MM.1S (cell line): ENCODE results near the gene GCFC2.

Experiments
- DNase-seq: peaks from one replicate; pipeline ENCODE4 v3.0.0-alpha.2; 2015
- H2AFZ ChIP-seq: fragments of 300-600 bp; sonication (generic); 2 replicates; pipeline ENCODE4 v1.6.0; 2016; ENCODE audit warnings: antibody characterized with exemption, low read length
- H3F3A ChIP-seq: fragments of 300-600 bp; sonication (generic); 2 replicates; pipeline ENCODE4 v1.6.1; 2016; ENCODE audit warnings: mild to moderate bottlenecking, antibody characterized with exemption, low read length, moderate library complexity, mixed read lengths; ENCODE audit not compliant: insufficient read depth
- H3K27ac ChIP-seq: fragments of 300-600 bp; sonication (generic); 2 replicates; pipeline ENCODE4 v1.5.1; 2016; ENCODE audit warnings: mild to moderate bottlenecking, low read length
- H3K27me3 ChIP-seq: fragments of 300-600 bp; sonication (generic); replicated peaks from 2 replicates; pipeline ENCODE4 v1.6.0; 2016; ENCODE audit warnings: low read length; ENCODE audit not compliant: insufficient read depth
- H3K36me3 ChIP-seq: fragments of 300-600 bp; sonication (generic); replicated peaks from 2 replicates; pipeline ENCODE4 v1.6.1; 2016; ENCODE audit warnings: mild to moderate bottlenecking, low read length, mixed read lengths; ENCODE audit not compliant: insufficient read depth
- H3K4me1 ChIP-seq: fragments of 300-600 bp; sonication (generic); 2 replicates; pipeline ENCODE4 v1.6.1; 2016; ENCODE audit warnings: low read length, mixed read lengths
- H3K4me2 ChIP-seq: fragments of 300-600 bp; sonication (generic); 2 replicates; pipeline ENCODE4 v1.6.0; 2016; ENCODE audit warnings: low read depth, low read length
- H3K4me3 ChIP-seq: fragments of 300-600 bp; sonication (generic); 2 replicates; pipeline ENCODE4 v1.5.1; 2016; ENCODE audit warnings: low read length, mixed read lengths
- H3K79me2 ChIP-seq: fragments of 300-600 bp; sonication (generic); 2 replicates; pipeline ENCODE4 v1.6.1; 2016; ENCODE audit warnings: mixed run types, low read length, mixed read lengths
- H3K9ac ChIP-seq: fragments of 300-600 bp; sonication (generic); 2 replicates; pipeline ENCODE4 v1.6.1; 2016; ENCODE audit warnings: low read length, mixed read lengths
- H3K9me2 ChIP-seq: fragments of 300-600 bp; sonication (generic); replicated peaks from 2 replicates; pipeline ENCODE4 v1.6.1; 2016; ENCODE audit warnings: mild to moderate bottlenecking, low read length, mixed read lengths; ENCODE audit not compliant: insufficient read depth
- H3K9me3 ChIP-seq: fragments of 300-600 bp; sonication (generic); replicated peaks from 2 replicates; pipeline ENCODE4 v1.6.1; 2016; ENCODE audit warnings: mild to moderate bottlenecking, low read length, mixed read lengths; ENCODE audit not compliant: insufficient read depth
- H4K20me1 ChIP-seq: fragments of 300-600 bp; sonication (generic); 2 replicates; pipeline ENCODE4 v1.6.1; 2016; ENCODE audit warnings: mild to moderate bottlenecking, low read length, moderate library complexity, mixed read lengths; ENCODE audit not compliant: insufficient read depth
- CTCF ChIP-seq: fragments of 300-600 bp; sonication (generic); IDR thresholded peaks from 2 replicates; pipeline ENCODE4 v1.5.1; 2016; ENCODE audit warnings: antibody characterized with exemption, low read length, mixed read lengths
- EZH2 ChIP-seq: fragments of 300-600 bp; sonication (generic); optimal IDR thresholded peaks from 2 replicates; pipeline ENCODE3; 2017; ENCODE audit warnings: low read depth, mild to moderate bottlenecking, antibody characterized with exemption, low read length, mixed read lengths
- EZH2phosphoT487 ChIP-seq: fragments of 300-600 bp; sonication (generic); IDR thresholded peaks from 2 replicates; pipeline ENCODE4 v1.6.1; 2018; ENCODE audit warnings: antibody characterized with exemption, low read length

Gene GCFC2

GRCh38 chr2:75710577-75711253 is at the start of gene GCFC2:
GCFC2 (minus strand) TSS chr2:75710915; CDS start chr2:75710855, 60 bp downstream.
- Histone ChIP-seq H3K27me3 (no peaks in the 10 kb centered on the region), H3K9ac (peak within 1 kb of the TSS; percentile 77), H4K20me1 (no peaks in the 10 kb centered on the region), H3K36me3 (no peaks in the 10 kb centered on the region), H3K4me2 (peak within 1 kb of the TSS; percentile 84), H3F3A (peaks cover 13% of the 10 kb centered on the region; the same call in 1 of the 2 replicates), H3K4me3 (peak within 1 kb of the TSS; percentile 78), H3K4me1 (peaks cover 5% of the 10 kb centered on the region; the same call in 1 of the 2 replicates), H2AFZ (peak within 1 kb of the TSS; percentile 86), H3K9me3 (no peaks in the 10 kb centered on the region), H3K79me2 (no peaks in the 10 kb centered on the region), H3K27ac (peak within 1 kb of the TSS; percentile 85), H3K9me2 (no peaks in the 10 kb centered on the region)
- DNase-seq, result peak; percentile 84
- no peak for TF ChIP-seq EZH2phosphoT487
- TF ChIP-seq CTCF, result peak; percentile 33

- no peak overlapping the region for H3K9ac ChIP-seq
- H3K9me3 ChIP-seq, result no peaks in the 10 kb centered on the region
- no peak overlapping the region for H3K4me2 ChIP-seq
- H3K36me3 ChIP-seq, result no peaks in the 10 kb centered on the region
- no peaks in the 10 kb centered on the region for H3K4me1 ChIP-seq
- no peaks in the 10 kb centered on the region for H4K20me1 ChIP-seq
- no peaks in the 10 kb centered on the region for H3F3A ChIP-seq
- no peak overlapping the region for H3K4me3 ChIP-seq
- TF ChIP-seq EZH2phosphoT487 (no peak), EZH2 (no peak), CTCF (no peak)
- no peaks in the 10 kb centered on the region for H3K9me2 ChIP-seq
- no peaks in the 10 kb centered on the region for H3K27me3 ChIP-seq
- no peak overlapping the region for H2AFZ ChIP-seq
- no peaks in the 10 kb centered on the region for H3K79me2 ChIP-seq
- DNase-seq, result no peak
- no peak overlapping the region for H3K27ac ChIP-seq
These were observed 42.1 kb upstream of the GCFC2 start for GRCh38 chr2:75752828-75753227.

GRCh38 chr2:75751824-75752468 is 41.2 kb upstream of the GCFC2 start:
- DNase-seq, result no peak
- H3K36me3 ChIP-seq, result no peaks in the 10 kb centered on the region
- no peak overlapping the region for H2AFZ ChIP-seq

More at GRCh38 chr2:75751824-75752468, 41.2 kb upstream of the GCFC2 start:
- Histone ChIP-seq H3K4me1 (no peaks in the 10 kb centered on the region), H4K20me1 (no peaks in the 10 kb centered on the region), H3F3A (no peaks in the 10 kb centered on the region), H3K9ac (no peak overlapping the region), H3K9me2 (no peaks in the 10 kb centered on the region), H3K4me3 (no peak overlapping the region), H3K27ac (no peak overlapping the region), H3K79me2 (no peaks in the 10 kb centered on the region), H3K4me2 (no peak overlapping the region), H3K9me3 (no peaks in the 10 kb centered on the region), H3K27me3 (no peaks in the 10 kb centered on the region)
- TF ChIP-seq EZH2 (no peak), CTCF (no peak), EZH2phosphoT487 (no peak)
